Fibroblast of pulmonary artery (primary cell): ENCODE measurements around the gene HSD17B2.

Experiments
- DNase-seq: peaks from one replicate; pipeline ENCODE4 v3.0.0-alpha.2; 2010; ENCODE audit warnings: low read depth
- H3K4me3 ChIP-seq: replicated peaks from 2 replicates; pipeline ENCODE4 v1.5.1; 2011; ENCODE audit warnings: low read depth, mild to moderate bottlenecking, control low read depth, low read length, moderate library complexity
- TF ChIP-seq, protein P1 (sequence below): IDR thresholded peaks from 2 replicates; pipeline ENCODE4 v1.5.1; 2011; ENCODE audit warnings: mild to moderate bottlenecking, control low read depth, low read length, inconsistent platforms; ENCODE audit errors: missing control alignments

HSD17B2 gene, protein sequence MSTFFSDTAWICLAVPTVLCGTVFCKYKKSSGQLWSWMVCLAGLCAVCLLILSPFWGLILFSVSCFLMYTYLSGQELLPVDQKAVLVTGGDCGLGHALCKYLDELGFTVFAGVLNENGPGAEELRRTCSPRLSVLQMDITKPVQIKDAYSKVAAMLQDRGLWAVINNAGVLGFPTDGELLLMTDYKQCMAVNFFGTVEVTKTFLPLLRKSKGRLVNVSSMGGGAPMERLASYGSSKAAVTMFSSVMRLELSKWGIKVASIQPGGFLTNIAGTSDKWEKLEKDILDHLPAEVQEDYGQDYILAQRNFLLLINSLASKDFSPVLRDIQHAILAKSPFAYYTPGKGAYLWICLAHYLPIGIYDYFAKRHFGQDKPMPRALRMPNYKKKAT

DNA sequence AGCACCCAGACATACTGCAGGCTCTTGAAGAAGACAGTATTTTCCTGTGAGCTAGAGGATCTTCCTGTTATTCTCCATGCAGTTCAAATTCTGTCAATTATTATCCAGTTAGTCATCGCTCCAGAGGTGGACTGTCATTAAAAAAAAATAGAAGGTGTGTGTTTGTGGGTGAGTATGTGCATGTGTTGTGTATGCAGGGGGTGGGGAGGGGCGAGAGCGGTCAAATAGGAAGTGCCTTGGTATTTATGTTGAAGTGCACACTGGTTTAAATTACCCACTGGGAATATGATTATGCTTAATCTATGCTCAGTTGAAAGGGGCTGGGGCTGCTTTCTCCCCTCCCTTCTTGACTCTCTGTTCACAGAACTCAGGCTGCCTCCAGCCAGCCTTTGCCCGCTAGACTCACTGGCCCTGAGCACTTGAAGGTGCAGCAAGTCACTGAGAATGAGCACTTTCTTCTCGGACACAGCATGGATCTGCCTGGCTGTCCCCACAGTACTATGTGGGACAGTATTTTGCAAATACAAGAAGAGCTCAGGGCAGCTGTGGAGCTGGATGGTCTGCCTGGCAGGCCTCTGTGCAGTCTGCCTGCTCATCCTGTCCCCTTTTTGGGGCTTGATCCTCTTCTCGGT is at the start of gene HSD17B2:
Gene HSD17B2 (plus strand): TSS at position 273 of the 632 bp plus-strand sequence. CDS start 172 bp downstream, at position 445.
- no peak for DNase-seq
- no peak within 1 kb of the TSS for H3K4me3 ChIP-seq
- TF ChIP-seq, protein P1, sequence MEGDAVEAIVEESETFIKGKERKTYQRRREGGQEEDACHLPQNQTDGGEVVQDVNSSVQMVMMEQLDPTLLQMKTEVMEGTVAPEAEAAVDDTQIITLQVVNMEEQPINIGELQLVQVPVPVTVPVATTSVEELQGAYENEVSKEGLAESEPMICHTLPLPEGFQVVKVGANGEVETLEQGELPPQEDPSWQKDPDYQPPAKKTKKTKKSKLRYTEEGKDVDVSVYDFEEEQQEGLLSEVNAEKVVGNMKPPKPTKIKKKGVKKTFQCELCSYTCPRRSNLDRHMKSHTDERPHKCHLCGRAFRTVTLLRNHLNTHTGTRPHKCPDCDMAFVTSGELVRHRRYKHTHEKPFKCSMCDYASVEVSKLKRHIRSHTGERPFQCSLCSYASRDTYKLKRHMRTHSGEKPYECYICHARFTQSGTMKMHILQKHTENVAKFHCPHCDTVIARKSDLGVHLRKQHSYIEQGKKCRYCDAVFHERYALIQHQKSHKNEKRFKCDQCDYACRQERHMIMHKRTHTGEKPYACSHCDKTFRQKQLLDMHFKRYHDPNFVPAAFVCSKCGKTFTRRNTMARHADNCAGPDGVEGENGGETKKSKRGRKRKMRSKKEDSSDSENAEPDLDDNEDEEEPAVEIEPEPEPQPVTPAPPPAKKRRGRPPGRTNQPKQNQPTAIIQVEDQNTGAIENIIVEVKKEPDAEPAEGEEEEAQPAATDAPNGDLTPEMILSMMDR = no peak

DNA sequence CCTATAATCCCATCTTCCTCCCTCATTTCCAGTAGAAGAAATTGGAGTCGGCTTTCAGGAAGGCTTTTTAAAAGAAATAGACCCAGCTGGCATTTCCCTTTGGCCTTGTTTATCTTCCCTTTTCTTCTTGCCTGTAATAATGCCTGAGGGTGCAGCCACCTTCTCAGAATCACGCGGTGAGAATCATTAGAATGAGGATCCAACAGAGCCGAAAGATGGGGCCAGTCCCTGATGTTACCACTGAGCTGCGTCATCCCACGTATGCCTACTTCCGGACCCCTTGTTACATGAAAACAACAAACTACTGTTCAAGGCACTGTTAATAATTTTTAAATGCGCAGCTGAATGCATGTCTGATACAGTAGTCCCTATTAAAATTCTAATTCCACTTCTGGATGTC is 47.9 kb upstream of the HSD17B2 start:
- TF ChIP-seq, protein P1 = no peak
- no peak overlapping the region for H3K4me3 ChIP-seq
- no peak for DNase-seq

DNA sequence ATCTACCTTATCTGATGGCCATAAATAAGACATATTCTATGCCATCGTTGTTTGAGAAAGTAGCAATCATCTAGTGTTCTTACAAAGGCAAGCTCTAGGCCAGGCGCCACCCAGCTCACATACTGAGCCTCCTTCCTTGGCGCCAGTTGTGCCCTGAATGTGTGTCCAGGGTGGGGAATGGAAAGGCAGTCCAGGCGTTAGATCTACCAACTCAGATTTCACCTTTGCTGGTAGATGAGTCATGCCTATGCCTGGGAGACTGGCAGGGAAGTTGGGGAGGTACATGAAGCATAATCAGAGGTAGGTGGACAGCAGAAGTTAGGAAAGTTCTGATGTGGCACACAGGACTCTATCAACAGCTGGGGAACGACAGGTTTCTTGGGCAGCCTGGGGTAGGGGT is 47.3 kb upstream of the HSD17B2 start:
- TF ChIP-seq, protein P1 = no peak
- no peak for DNase-seq

DNA sequence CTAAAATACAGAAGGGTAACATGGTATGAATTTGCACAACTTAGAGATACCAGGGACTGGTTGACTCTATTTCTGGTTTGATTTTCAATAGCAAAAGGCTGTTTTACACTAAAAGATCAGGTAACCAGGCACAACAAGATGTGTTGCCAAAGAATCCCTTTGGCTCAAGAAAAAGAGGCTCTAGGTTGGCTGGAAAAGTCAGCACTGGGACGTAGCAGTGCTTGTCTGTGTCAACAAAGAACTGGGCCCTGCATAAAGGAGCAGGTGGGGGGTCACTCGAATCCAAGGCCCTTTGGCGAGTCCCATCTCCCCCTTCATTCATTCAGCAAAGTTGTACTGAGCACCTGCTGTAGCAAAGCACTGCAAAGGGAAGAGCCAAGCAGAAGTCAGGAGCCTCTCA is 42.2 kb upstream of the HSD17B2 start:
- no peak for DNase-seq
- H3K4me3 ChIP-seq = no peak overlapping the region
- TF ChIP-seq, protein P1 = no peak

More for the DNA sequence above, 47.3 kb upstream of the HSD17B2 start:
- H3K4me3 ChIP-seq = no peak overlapping the region

DNA sequence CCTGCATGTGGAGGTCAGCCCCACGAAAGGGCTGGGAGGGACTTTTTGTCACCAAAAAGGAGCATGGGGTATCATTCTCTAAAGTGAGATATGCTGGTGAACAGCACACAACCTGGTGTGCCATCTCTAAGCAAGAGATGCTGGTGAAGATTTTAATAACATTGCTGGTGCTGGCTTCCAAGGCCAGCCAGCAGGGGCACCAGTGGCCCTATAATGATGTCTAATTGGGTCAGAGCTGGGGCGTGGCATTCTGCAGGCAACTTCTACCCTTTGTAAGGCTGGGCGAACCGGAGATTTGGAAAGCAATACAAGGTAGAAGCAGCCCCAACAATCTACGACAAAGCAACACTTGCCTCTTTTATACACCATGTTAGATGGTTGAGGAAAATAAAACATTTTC is 40.6 kb upstream of the HSD17B2 start:
- TF ChIP-seq, protein P1 = no peak
- no peak overlapping the region for H3K4me3 ChIP-seq
- DNase-seq = no peak

DNA sequence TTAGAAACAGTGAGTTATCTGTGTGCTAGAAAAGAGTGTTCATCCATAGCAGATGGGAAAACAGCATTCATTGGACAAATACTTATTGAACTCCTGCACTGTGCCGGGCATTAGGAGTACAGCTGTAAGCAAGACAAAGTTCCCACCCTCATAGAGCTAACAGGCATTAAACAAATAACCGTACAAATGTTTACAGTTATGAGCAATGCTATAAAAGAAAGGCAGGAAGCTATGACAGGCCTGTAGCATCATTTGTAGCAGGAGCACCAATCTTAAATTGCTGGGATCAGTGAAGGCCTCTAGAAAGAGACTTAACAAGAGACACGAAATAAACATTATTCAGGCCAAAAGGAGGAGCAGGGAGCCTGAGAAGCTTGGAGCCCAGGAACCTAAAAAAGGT is 39.4 kb upstream of the HSD17B2 start:
- DNase-seq = peak; percentile 11
- TF ChIP-seq, protein P1 = no peak
- H3K4me3 ChIP-seq = no peak overlapping the region
